Tibial nerve (tissue), 3 donors: ENCODE results near the gene SPANXN2.

ENCODE experiments used
- CTCF ChIP-seq, 5 experiments: fragments of 200-600 bp in 3 of 5; fragments of 450-650 bp in 2 of 5; sonication (generic) in 3 of 5; IDR thresholded peaks; one replicate each; pipeline ENCODE4 v1.5.1; 2016 to 2019; ENCODE audit warnings: antibody characterized with exemption in 5 of 5, mild to moderate bottlenecking in 3 of 5, moderate library complexity in 2 of 5
- POLR2A ChIP-seq, 2 donors: fragments of 450-650 bp; IDR thresholded peaks; one replicate each; pipeline ENCODE4 v1.6.1; 2017; ENCODE audit warnings: antibody characterized with exemption in 2 of 2, mild to moderate bottlenecking in 2 of 2, moderate library complexity in 2 of 2

- TF ChIP-seq CTCF (IDR thresholded peaks at IDR 0.05) = no peak
- no peak for TF ChIP-seq POLR2A (IDR thresholded peaks at IDR 0.05)
These were observed 5.7 kb upstream of the SPANXN2 start for GRCh38 chrX:143726296-143726695.
